Spinal cord (tissue), 10 donors: ENCODE data around the gene PTGS1. TPM values are rescaled to one million over a fixed set of nuclear protein-coding genes. Genes with fewer than 3 reads are reported as not detected.

Experiments
- DNase-seq, 6 donors: peaks; one replicate each; pipeline versions ENCODE4 v3.0.0 to v3.0.0-alpha.2; 2013 to 2015; ENCODE audit warnings: low spot score in 6 of 6, low read depth in 4 of 6
- H3K27ac ChIP-seq: one replicate; pipeline ENCODE4 v1.5.1; 2013; ENCODE audit warnings: low read depth, low read length, control low read depth
- H3K27me3 ChIP-seq: one replicate; pipeline ENCODE4 v1.6.1; 2013; ENCODE audit warnings: low read length; ENCODE audit not compliant: control insufficient read depth, insufficient read depth
- H3K36me3 ChIP-seq: one replicate; pipeline ENCODE4 v1.6.1; 2013; ENCODE audit warnings: low read length; ENCODE audit not compliant: control insufficient read depth, insufficient read depth
- H3K4me1 ChIP-seq: one replicate; pipeline ENCODE4 v1.6.1; 2013; ENCODE audit warnings: low read length; ENCODE audit not compliant: control insufficient read depth, insufficient read depth
- H3K4me3 ChIP-seq: one replicate; pipeline ENCODE4 v1.5.1; 2013; ENCODE audit warnings: low read depth, low read length, control low read depth
- H3K9me3 ChIP-seq: one replicate; pipeline ENCODE4 v1.6.1; 2013; ENCODE audit warnings: low read length; ENCODE audit not compliant: control insufficient read depth, insufficient read depth
- WGBS: methylation state at CpG from one replicate; pipeline ENCODE4 v1.1.5; 2013; ENCODE audit warnings: missing lambda C conversion rate; ENCODE audit not compliant: insufficient coverage; 5-methylcytosine and 5-hydroxymethylcytosine counted together
- polyA plus RNA-seq, 2 donors: library from polyadenylated mRNA; unstranded; fragments of 120-200 nt; gene quantifications; one replicate each; pipeline ENCODE4 v1.2.1, GENCODE V29; 2013; ENCODE audit not compliant: insufficient read length in 2 of 2
- total RNA-seq, 2 donors: library from RNA; depleted of rRNA in 1 of 2; stranded (reverse); fragments of 120-200 nt in 1 of 2; fragments of >200 nt in 1 of 2; gene quantifications; one replicate each; pipeline versions ENCODE4 v1.2.3 to v1.2.4, GENCODE V29; 2013 to 2014
- donor health status: healthy.

PTGS1 gene
- total and polyA plus RNA-seq, 4 donors: 3.0 to 5.6 (median 3.5) TPM

DNA sequence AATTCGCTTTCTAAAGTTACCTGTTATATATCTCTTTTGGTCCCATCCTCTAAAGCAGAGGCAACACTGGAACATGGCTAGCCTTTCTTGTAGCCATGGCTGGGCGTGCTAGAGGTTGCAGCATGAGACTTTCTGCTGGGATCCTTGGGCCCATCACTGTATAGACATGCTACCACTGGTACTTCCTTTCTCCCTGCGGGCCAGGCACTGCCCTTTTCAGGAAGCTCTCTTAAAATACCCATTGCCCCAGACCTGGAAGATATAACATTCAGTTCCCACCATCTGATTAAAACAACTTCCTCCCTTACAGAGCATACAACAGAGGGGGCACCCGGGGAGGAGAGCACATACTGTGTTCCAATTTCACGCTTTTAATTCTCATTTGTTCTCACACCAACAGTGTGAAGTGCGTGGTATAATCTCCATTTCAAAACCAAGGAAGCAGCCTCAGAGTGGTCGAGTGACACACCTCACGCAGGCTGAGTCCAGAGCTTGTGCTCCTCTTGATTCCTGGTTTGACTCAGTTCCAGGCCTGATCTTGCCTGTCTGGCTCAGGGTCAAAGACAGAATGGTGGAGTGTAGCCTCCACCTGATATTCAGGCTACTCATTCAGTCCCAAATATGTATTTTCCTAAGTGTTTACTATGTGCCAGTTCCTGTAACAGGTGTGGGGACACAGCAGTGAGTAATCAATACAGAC lies 22.6 kb downstream of the PTGS1 start:
- Histone ChIP-seq H3K27me3 (no peaks in the 10 kb centered on the region), H3K9me3 (no peaks in the 10 kb centered on the region), H3K4me3 (no peak overlapping the region), H3K4me1 (no peaks in the 10 kb centered on the region), H3K36me3 (no peaks in the 10 kb centered on the region), H3K27ac (no peak overlapping the region)
- 64% methylated on average over 7 of the region's 8 CpGs for WGBS
- DNase-seq: no peak

DNA sequence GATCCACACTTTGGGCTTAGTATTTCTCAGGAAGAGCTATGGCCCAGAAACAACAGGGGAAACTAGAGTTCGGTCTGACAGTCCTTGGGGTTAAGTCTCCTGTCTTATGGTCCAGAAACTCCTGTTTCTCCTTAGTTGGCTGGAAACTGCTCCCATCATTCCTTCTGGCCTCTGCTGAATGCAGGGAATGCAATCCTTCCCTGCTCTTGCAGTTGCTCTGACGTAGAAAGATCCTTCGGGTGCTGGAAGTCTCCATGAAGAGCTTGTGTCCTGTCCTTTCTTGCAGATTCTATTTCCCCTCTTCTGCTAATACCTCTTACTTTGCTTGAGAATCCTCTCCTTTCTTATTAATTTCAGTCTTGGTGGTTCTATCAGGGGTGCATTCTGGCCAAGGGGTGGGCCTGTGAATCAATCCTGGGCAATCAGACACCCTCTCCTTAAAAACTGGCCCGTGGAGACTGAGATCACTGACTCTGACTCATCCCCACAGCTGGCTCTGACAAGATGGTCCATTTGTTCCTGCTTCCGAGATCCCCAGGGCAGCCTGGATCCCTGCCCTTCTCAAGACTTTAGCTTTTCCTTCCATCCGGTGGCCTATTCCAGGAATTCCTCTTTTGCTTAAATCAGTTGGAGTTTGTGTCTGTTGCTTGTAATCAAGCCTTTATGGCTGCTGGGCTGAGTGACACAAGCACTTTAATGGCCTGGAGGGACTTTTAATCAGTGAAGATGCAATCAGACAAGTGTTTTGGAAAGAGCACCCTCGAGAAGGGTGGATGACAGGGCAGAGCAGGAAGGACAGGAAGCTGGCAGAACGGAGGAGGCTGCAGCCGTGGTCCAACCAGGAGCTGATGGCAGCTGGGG lies 23.7 kb downstream of the PTGS1 start:
- Histone ChIP-seq H3K36me3 (no peaks in the 10 kb centered on the region), H3K9me3 (no peaks in the 10 kb centered on the region), H3K4me1 (no peaks in the 10 kb centered on the region), H3K27ac (no peak overlapping the region), H3K4me3 (no peak overlapping the region), H3K27me3 (no peaks in the 10 kb centered on the region)
- peak in 1 of 6 donors; percentile 14 for DNase-seq
- 61% methylated on average over 6 of the region's 9 CpGs for WGBS

DNA sequence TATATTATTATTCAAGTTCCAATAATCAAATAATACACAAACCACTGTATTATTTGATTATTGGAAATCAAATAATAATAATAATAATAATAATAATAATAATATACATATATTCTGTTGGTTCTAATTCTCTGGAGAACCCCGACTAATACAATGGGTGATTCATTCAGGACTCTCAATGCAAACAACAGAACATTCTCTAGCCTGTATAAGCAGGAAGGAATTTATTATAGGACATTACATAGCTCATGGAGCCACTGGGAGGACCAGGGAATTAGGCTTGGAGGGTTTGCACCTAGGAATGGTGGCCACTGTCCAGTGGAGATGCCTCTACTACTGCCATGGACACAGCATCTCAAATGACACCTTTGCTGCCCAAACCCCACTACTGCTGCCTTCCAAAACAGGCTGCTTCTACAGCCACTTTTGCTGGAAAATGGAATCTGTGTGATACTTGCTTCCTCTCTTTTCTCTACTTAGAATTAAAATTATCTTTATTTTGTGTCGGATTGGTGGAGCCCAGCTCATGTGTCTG lies 25.9 kb downstream of the PTGS1 start:
- no peak for DNase-seq
- Histone ChIP-seq H3K27me3 (no peaks in the 10 kb centered on the region), H3K36me3 (no peaks in the 10 kb centered on the region), H3K4me3 (no peak overlapping the region), H3K27ac (no peak overlapping the region), H3K9me3 (no peaks in the 10 kb centered on the region), H3K4me1 (no peaks in the 10 kb centered on the region)
- WGBS: no CpG with 5 or more reads among the region's 2 CpGs

DNA sequence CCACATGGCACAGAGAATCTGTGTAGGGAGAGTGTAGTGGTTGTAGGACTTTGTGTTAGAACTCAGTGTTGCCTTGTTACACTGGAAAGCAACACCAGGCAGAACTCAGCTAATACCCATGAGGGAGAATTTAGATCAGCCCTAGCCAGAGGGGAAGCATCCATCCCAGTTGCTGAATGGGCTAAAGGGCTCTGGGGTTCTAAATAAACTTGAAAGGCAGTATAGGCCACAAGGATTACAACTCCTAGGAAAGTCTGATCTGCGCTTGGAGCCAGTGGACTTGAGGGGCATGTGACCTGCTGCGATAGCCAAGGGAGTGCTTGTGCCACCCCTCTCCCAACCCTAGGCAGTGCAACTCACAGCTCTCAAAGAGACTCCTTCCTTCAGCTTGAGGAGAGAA lies 26.9 kb downstream of the PTGS1 start:
- Histone ChIP-seq H3K27me3 (no peaks in the 10 kb centered on the region), H3K36me3 (no peaks in the 10 kb centered on the region), H3K4me3 (no peak overlapping the region), H3K4me1 (no peaks in the 10 kb centered on the region), H3K9me3 (no peaks in the 10 kb centered on the region), H3K27ac (no peak overlapping the region)
- no CpG with 5 or more reads among the region's 2 CpGs for WGBS
- DNase-seq: no peak

DNA sequence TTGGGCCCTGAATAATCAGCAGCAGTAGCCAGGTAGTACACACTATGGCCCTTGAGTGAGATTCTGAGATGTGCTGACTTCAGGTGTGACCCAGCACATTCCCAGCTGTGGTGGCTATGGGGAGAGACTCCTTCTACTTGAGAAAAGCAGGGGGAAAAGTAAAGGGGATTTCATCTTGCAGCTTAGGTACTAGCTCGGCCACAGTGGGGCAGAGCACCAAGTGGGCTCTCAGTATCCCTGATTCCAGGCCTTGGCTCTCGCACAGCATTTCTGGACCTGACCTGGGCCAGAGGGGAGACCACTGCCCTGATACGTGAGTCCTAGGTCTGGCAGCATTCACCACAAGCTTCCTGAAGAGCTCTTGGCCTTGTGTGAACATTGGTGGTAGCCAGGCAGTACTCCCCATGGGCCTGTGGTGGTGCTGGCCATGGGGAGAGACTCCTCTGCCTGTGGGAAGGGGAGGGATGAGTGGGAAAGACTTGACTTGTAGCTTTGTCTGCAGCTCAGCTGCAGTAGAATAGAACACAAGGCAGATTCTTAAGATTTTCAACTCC lies 27.6 kb downstream of the PTGS1 start:
- no peak for DNase-seq
- Histone ChIP-seq H3K4me1 (no peaks in the 10 kb centered on the region), H3K4me3 (no peak overlapping the region), H3K36me3 (no peaks in the 10 kb centered on the region), H3K9me3 (no peaks in the 10 kb centered on the region), H3K27ac (no peak overlapping the region), H3K27me3 (no peaks in the 10 kb centered on the region)
- 67% methylated on average over 3 of the region's 3 CpGs for WGBS

DNA sequence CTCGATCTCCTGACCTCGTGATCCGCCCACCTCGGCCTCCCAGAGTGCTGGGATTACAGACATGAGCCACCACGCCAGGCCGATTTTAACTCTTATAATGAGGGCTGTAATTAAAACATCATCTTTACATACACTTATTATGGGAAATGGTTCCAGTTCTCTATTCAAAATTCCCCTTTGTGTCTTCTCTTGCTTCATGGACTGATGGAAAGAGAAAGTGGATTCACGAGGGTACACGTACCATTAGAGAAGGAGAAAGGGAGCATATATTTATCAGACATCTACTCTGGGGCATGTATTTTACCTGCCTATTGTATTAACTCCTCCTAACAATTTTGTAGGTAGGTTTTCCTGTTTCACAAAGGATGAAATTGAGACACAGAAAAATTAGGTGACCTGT lies 31.1 kb downstream of the PTGS1 start:
- no CpG with 5 or more reads among the region's 8 CpGs for WGBS
- no peak overlapping the region for H3K4me3 ChIP-seq
- H3K9me3 ChIP-seq: no peaks in the 10 kb centered on the region
- no peak overlapping the region for H3K27ac ChIP-seq
- no peaks in the 10 kb centered on the region for H3K4me1 ChIP-seq
- DNase-seq: no peak
- H3K27me3 ChIP-seq: no peaks in the 10 kb centered on the region
- H3K36me3 ChIP-seq: no peaks in the 10 kb centered on the region

DNA sequence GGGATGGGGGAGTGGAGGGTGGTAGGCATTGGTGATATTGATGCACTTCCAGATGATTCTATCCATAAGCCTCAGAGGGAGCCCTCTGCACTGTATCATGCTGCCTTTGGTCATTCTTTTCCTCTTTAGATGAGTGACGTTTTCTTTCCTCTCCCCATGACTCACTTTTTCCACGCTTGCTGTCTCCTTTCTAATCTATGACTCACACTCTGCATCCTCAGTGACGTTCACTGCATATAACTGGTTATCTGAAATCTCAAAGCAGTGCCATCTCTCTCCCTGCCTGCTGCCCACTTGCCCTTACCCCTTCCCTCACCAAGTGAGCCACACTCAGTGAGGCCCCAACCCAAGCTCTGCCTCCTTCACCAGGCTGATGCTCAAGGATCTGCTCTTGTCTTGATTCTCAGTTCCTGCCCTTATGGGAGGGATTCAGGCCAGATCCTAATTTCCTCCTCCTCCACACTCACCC lies 31.6 kb downstream of the PTGS1 start:
- no peaks in the 10 kb centered on the region for H3K9me3 ChIP-seq
- no peaks in the 10 kb centered on the region for H3K27me3 ChIP-seq
- no peak overlapping the region for H3K27ac ChIP-seq
- H3K36me3 ChIP-seq: no peaks in the 10 kb centered on the region
- no peak overlapping the region for H3K4me3 ChIP-seq
- H3K4me1 ChIP-seq: no peaks in the 10 kb centered on the region
- DNase-seq: no peak
- WGBS: 69% methylated on average over 3 of the region's 3 CpGs

DNA sequence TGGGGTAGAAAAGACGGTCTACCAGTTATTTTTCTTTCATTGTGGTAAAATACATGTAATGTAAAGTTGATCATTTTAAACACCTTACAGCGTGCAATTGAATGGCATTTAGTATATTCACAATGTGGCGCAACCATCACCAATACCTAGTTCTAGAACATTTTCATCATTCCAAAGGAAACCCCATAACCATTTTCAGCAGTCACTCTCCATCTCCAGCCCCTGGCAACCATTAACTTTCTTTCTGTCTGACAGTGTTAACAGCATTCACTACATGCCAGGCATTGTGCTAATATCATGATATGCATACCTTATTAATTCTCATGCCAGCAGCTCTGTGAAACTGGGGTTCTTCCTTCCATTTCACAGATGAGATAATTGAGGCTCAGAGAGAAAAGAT lies 32.0 kb downstream of the PTGS1 start:
- H3K36me3 ChIP-seq: no peaks in the 10 kb centered on the region
- no peaks in the 10 kb centered on the region for H3K9me3 ChIP-seq
- WGBS: 100% methylated on average over 2 of the region's 3 CpGs
- H3K27me3 ChIP-seq: no peaks in the 10 kb centered on the region
- no peak overlapping the region for H3K4me3 ChIP-seq
- DNase-seq: no peak
- H3K4me1 ChIP-seq: no peaks in the 10 kb centered on the region
- no peak overlapping the region for H3K27ac ChIP-seq

DNA sequence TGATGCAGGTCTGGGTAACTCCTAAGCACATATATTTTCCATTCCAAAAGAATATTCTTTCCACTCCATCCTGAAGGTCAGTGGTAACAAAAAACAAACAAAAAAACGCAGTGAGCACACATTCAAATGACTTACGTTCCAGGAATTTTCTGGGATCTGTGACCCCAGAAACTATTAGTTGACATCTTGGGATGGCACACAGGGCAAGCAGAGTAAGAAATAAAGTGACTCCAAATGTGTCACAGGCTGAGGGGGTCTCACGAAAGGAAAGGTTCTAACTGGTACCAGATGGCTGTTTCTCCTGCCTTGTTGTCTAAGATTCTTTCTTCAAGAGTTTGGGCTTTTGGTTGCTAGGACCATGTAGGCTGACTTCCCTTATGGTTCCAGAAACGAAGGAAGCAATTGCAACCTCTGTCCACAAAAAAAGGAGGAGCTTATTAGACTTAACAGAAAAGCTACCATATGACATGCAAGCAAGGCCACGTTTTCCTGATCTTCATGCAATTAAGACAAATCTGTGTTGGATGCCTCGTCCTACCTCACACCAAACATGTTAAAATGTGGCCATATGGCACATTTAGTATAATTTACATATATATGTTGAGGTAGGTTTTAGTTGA lies 32.7 kb downstream of the PTGS1 start:
- Histone ChIP-seq H3K27me3 (no peaks in the 10 kb centered on the region), H3K36me3 (no peaks in the 10 kb centered on the region), H3K4me1 (no peaks in the 10 kb centered on the region), H3K9me3 (no peaks in the 10 kb centered on the region), H3K27ac (no peak overlapping the region), H3K4me3 (no peak overlapping the region)
- WGBS: 65% methylated on average over 3 of the region's 6 CpGs
- no peak for DNase-seq
